Spinal cord (tissue), 10 donors: Measurements from ENCODE around the gene BMP8B. TPM values are rescaled to one million over a fixed set of nuclear protein-coding genes. Genes with fewer than 3 reads are reported as not detected.
"Not testable (repeated sequence)": the region's sequence is repeated elsewhere in the genome, so short reads cannot be mapped to it uniquely, and the experiment has no call there.

Experiments used
- DNase-seq, 6 donors: peaks; one replicate each; pipeline versions ENCODE4 v3.0.0 to v3.0.0-alpha.2; 2013 to 2015; ENCODE audit warnings: low spot score in 6 of 6, low read depth in 4 of 6
- H3K27ac ChIP-seq: one replicate; pipeline ENCODE4 v1.5.1; 2013; ENCODE audit warnings: low read depth, low read length, control low read depth
- H3K27me3 ChIP-seq: one replicate; pipeline ENCODE4 v1.6.1; 2013; ENCODE audit warnings: low read length; ENCODE audit not compliant: control insufficient read depth, insufficient read depth
- H3K36me3 ChIP-seq: one replicate; pipeline ENCODE4 v1.6.1; 2013; ENCODE audit warnings: low read length; ENCODE audit not compliant: control insufficient read depth, insufficient read depth
- H3K4me1 ChIP-seq: one replicate; pipeline ENCODE4 v1.6.1; 2013; ENCODE audit warnings: low read length; ENCODE audit not compliant: control insufficient read depth, insufficient read depth
- H3K4me3 ChIP-seq: one replicate; pipeline ENCODE4 v1.5.1; 2013; ENCODE audit warnings: low read depth, low read length, control low read depth
- H3K9me3 ChIP-seq: one replicate; pipeline ENCODE4 v1.6.1; 2013; ENCODE audit warnings: low read length; ENCODE audit not compliant: control insufficient read depth, insufficient read depth
- WGBS: methylation state at CpG from one replicate; pipeline ENCODE4 v1.1.5; 2013; ENCODE audit warnings: missing lambda C conversion rate; ENCODE audit not compliant: insufficient coverage; 5-methylcytosine and 5-hydroxymethylcytosine counted together
- polyA plus RNA-seq, 2 donors: library from polyadenylated mRNA; unstranded; fragments of 120-200 nt; gene quantifications; one replicate each; pipeline ENCODE4 v1.2.1, GENCODE V29; 2013; ENCODE audit not compliant: insufficient read length in 2 of 2
- total RNA-seq, 2 donors: library from RNA; depleted of rRNA in 1 of 2; stranded (reverse); fragments of 120-200 nt in 1 of 2; fragments of >200 nt in 1 of 2; gene quantifications; one replicate each; pipeline versions ENCODE4 v1.2.3 to v1.2.4, GENCODE V29; 2013 to 2014
- donor health status: healthy.

BMP8B gene
- total and polyA plus RNA-seq, 4 donors: 7.8 to 19.4 (median 15.6) TPM

GRCh38 chr1:39828734-39829133 lies 40.1 kb upstream of the BMP8B start:
- WGBS: no CpG with 5 or more reads among the region's 2 CpGs
- Histone ChIP-seq H3K36me3 (peaks cover 1% of the 10 kb centered on the region), H3K9me3 (no peaks in the 10 kb centered on the region), H3K27ac (no peak overlapping the region), H3K4me1 (no peaks in the 10 kb centered on the region), H3K27me3 (no peaks in the 10 kb centered on the region), H3K4me3 (no peak overlapping the region)
- DNase-seq: no peak

GRCh38 chr1:39828255-39828654 lies 39.6 kb upstream of the BMP8B start:
- not testable (repeated sequence) for H3K27ac ChIP-seq, H3K27me3 ChIP-seq, H3K4me1 ChIP-seq, DNase-seq, H3K36me3 ChIP-seq, H3K9me3 ChIP-seq, H3K4me3 ChIP-seq
- WGBS: 100% methylated on average over 4 of the region's 6 CpGs

- WGBS: 93% methylated on average over 5 of the region's 7 CpGs
- no peaks in the 10 kb centered on the region for H3K36me3 ChIP-seq
- no peak for DNase-seq
- H3K27ac ChIP-seq: no peak overlapping the region
- no peaks in the 10 kb centered on the region for H3K4me1 ChIP-seq
- H3K9me3 ChIP-seq: no peaks in the 10 kb centered on the region
- no peak overlapping the region for H3K4me3 ChIP-seq
- H3K27me3 ChIP-seq: no peaks in the 10 kb centered on the region
Measured at GRCh38 chr1:39827201-39827600, 38.5 kb upstream of the BMP8B start.

- Histone ChIP-seq H3K9me3 (no peaks in the 10 kb centered on the region), H3K4me3 (no peak overlapping the region), H3K27me3 (no peaks in the 10 kb centered on the region), H3K27ac (no peak overlapping the region), H3K4me1 (no peaks in the 10 kb centered on the region), H3K36me3 (no peaks in the 10 kb centered on the region)
- 56% methylated on average over 6 of the region's 6 CpGs for WGBS
- DNase-seq: no peak
Measured at GRCh38 chr1:39826583-39826982, 37.9 kb upstream of the BMP8B start.

- H3K27ac ChIP-seq: no peak overlapping the region
- H3K4me1 ChIP-seq: no peaks in the 10 kb centered on the region
- no peaks in the 10 kb centered on the region for H3K9me3 ChIP-seq
- DNase-seq: no peak
- WGBS: 94% methylated on average over 6 of the region's 7 CpGs
- H3K27me3 ChIP-seq: no peaks in the 10 kb centered on the region
- H3K4me3 ChIP-seq: no peak overlapping the region
- no peaks in the 10 kb centered on the region for H3K36me3 ChIP-seq
Measured at GRCh38 chr1:39825432-39825941, 36.8 kb upstream of the BMP8B start.

GRCh38 chr1:39823450-39823849 lies 34.8 kb upstream of the BMP8B start:
- H3K4me1 ChIP-seq, H3K27ac ChIP-seq, H3K4me3 ChIP-seq, H3K9me3 ChIP-seq, H3K27me3 ChIP-seq, H3K36me3 ChIP-seq, DNase-seq: not testable (repeated sequence)
- WGBS: 97% methylated on average over 3 of the region's 3 CpGs

GRCh38 chr1:39822146-39822545 lies 33.5 kb upstream of the BMP8B start:
- WGBS: 65% methylated on average over 3 of the region's 5 CpGs
- Histone ChIP-seq H3K9me3 (no peaks in the 10 kb centered on the region), H3K36me3 (peaks cover 3% of the 10 kb centered on the region), H3K27me3 (no peaks in the 10 kb centered on the region), H3K4me1 (no peaks in the 10 kb centered on the region), H3K27ac (no peak overlapping the region), H3K4me3 (no peak overlapping the region)
- DNase-seq: no peak

GRCh38 chr1:39819091-39819812 lies 30.6 kb upstream of the BMP8B start:
- DNase-seq: no peak

GRCh38 chr1:39818482-39818881 lies 29.8 kb upstream of the BMP8B start:
- H3K4me3 ChIP-seq: no peak overlapping the region
- 92% methylated on average over 2 of the region's 2 CpGs for WGBS
- H3K36me3 ChIP-seq: peaks cover 3% of the 10 kb centered on the region
- no peaks in the 10 kb centered on the region for H3K27me3 ChIP-seq
- no peaks in the 10 kb centered on the region for H3K9me3 ChIP-seq
- DNase-seq: no peak
- no peaks in the 10 kb centered on the region for H3K4me1 ChIP-seq
- no peak overlapping the region for H3K27ac ChIP-seq

More at GRCh38 chr1:39819091-39819812, 30.6 kb upstream of the BMP8B start:
- no peaks in the 10 kb centered on the region for H3K27me3 ChIP-seq
- H3K4me1 ChIP-seq: no peaks in the 10 kb centered on the region
- WGBS: 89% methylated on average over 19 of the region's 22 CpGs
- no peaks in the 10 kb centered on the region for H3K9me3 ChIP-seq
- H3K27ac ChIP-seq: no peak overlapping the region
- H3K36me3 ChIP-seq: peaks cover 3% of the 10 kb centered on the region
- no peak overlapping the region for H3K4me3 ChIP-seq
